ENCODE data around the gene CD200.
"Not testable (repeated sequence)": the region's sequence is repeated elsewhere in the genome, so short reads cannot be mapped to it uniquely, and the experiment has no call there.

CD200 gene

DNA sequence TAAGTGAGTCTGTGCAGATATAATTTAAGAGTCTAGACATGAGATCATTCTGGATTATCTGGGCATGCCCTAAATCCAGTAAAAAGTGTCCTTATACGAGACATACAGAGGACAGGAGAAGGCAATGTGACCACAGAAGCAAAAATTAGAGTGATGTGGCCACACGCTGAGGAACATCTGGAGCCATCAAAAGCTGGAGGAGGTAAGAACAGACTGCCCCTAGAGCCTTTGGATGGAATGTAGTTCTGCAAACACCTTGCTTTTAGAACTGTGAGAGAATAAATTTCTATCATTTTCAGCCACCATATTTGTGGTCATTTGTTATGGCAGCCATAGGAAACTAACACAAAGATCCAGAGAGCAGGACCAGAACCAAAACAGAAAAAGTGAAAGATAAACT lies 41.0 kb downstream of the CD200 start:
- no peak overlapping the region for H3K27ac Mint-ChIP-seq (ENCODE audit: low read depth)
- DNase-seq (ENCODE audit: low spot score in 2 of 2), result no peak
- no peak overlapping the region for H3K4me3 Mint-ChIP-seq
- no peaks in the 10 kb centered on the region for H3K27me3 Mint-ChIP-seq
- H3K4me1 Mint-ChIP-seq, result peaks cover 8% of the 10 kb centered on the region
- ATAC-seq (replicated peaks; ENCODE audit: extremely low read depth, poor library complexity, severe bottlenecking), result no peak
- H3K36me3 Mint-ChIP-seq (ENCODE audit: insufficient read depth), result no peaks in the 10 kb centered on the region
- H3K9me3 Mint-ChIP-seq, result no peaks in the 10 kb centered on the region

DNA sequence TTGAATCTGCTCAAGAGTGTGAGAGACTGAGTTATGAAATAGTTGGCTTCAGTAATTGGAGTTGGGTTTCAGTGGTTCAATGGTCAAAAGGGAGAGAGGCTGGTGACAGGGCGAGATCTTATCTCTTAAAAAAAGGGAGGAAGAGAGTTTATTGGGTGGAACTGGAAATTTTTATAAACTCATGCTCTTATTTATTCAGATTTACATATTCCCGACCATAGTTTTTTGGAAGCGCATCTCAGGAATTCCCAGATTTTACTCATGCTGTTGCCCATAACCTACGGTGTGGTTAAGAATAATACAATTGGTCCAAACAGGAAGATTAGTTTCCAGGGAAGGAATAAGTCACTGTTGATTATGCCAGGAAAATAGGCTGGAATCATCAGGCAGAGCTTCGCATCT lies 41.4 kb downstream of the CD200 start:
- DNase-seq (ENCODE audit: low spot score in 2 of 2) (no peak), ATAC-seq (replicated peaks; ENCODE audit: extremely low read depth, poor library complexity, severe bottlenecking) (no peak)
- H3K27ac Mint-ChIP-seq (ENCODE audit: low read depth), result no peak overlapping the region
- no peaks in the 10 kb centered on the region for H3K36me3 Mint-ChIP-seq (ENCODE audit: insufficient read depth)
- no peaks in the 10 kb centered on the region for H3K27me3 Mint-ChIP-seq
- H3K4me1 Mint-ChIP-seq, result peaks cover 8% of the 10 kb centered on the region
- no peaks in the 10 kb centered on the region for H3K9me3 Mint-ChIP-seq
- H3K4me3 Mint-ChIP-seq, result no peak overlapping the region

DNA sequence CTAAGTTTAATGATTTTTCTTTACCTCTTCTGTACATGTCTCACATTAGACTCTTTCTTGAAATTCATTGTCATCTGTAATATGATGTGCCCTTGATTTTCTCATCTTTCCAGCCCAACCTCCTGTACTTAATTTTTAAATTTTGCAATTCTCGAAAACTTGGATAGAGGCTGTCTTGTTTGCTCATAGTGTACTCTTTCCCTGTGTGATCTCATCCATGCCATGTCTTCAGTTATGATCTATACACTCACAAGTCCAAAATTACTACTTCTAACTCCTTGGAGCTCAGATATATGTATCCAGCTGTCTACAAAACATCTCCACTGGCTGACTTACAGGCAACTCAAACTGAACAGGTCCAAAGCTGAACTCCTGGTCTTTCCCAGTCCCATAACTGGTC lies 42.2 kb downstream of the CD200 start:
- H3K27ac Mint-ChIP-seq (ENCODE audit: low read depth), result no peak overlapping the region
- H3K4me3 Mint-ChIP-seq, result no peak overlapping the region
- no peaks in the 10 kb centered on the region for H3K27me3 Mint-ChIP-seq
- no peaks in the 10 kb centered on the region for H3K36me3 Mint-ChIP-seq (ENCODE audit: insufficient read depth)
- H3K9me3 Mint-ChIP-seq, result no peaks in the 10 kb centered on the region
- H3K4me1 Mint-ChIP-seq, result peaks cover 8% of the 10 kb centered on the region
- DNase-seq (ENCODE audit: low spot score in 2 of 2), result no peak
- ATAC-seq (replicated peaks; ENCODE audit: extremely low read depth, poor library complexity, severe bottlenecking), result no peak

DNA sequence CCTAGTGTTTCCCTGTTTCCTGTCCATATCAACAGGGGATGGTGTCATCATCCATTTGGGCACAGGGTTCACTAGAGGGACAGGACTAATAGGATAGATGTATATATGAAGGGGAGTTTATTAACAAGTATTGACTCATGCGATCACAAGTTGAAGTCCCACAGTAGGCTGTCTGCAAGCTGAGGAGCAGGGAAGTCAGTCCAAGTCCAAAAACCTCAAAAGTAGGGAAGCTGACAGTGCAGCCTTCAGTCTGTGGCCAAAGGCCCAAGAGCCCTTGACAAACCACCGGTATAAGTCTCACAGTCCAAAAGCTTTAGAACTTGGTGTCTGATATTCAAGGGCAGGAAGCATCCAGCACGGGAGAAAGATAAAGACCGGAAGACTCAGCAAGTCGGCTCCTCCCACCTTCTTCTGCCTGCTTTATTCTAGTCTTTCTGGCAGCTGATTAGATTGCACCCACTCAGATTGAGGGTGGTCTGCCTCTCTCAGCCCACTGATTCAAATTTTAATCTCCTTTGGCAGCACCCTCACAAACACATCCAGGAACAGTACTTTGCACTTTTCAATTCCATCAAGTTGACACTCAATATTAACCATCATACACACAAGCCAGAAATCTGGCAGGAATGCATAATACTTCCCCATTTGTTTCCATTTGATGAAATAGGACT lies 43.4 kb downstream of the CD200 start:
- no peaks in the 10 kb centered on the region for H3K9me3 Mint-ChIP-seq
- no peak overlapping the region for H3K4me3 Mint-ChIP-seq
- ATAC-seq (replicated peaks; ENCODE audit: extremely low read depth, poor library complexity, severe bottlenecking) (no peak), DNase-seq (ENCODE audit: low spot score in 2 of 2) (no peak)
- H3K4me1 Mint-ChIP-seq, result peaks cover 8% of the 10 kb centered on the region
- H3K36me3 Mint-ChIP-seq (ENCODE audit: insufficient read depth), result no peaks in the 10 kb centered on the region
- no peak overlapping the region for H3K27ac Mint-ChIP-seq (ENCODE audit: low read depth)
- H3K27me3 Mint-ChIP-seq, result no peaks in the 10 kb centered on the region

DNA sequence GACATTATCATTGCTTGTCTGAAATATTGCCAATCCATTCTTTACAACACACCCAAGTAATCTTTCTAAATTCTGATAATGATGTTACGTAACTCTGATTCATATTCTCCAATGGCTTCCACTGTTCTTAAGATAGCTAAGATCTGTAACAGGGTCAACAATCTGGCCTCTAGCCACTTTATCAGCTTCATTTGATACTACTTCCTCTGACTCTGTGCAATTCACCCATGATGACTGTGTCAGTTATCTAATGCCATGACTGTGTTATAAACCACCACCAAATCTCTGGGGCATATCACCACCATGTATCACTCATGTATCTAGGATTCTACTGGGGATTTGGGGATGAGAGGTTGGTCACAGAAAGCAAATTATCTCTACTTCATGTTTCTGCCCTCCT lies 44.0 kb downstream of the CD200 start:
- DNase-seq (ENCODE audit: low spot score in 2 of 2), result no peak
- ATAC-seq (replicated peaks; ENCODE audit: extremely low read depth, poor library complexity, severe bottlenecking), result no peak
- Mint-ChIP-seq H3K36me3 (ENCODE audit: insufficient read depth) (no peaks in the 10 kb centered on the region), H3K4me1 (peaks cover 8% of the 10 kb centered on the region), H3K27ac (ENCODE audit: low read depth) (no peak overlapping the region), H3K4me3 (no peak overlapping the region), H3K27me3 (no peaks in the 10 kb centered on the region), H3K9me3 (no peaks in the 10 kb centered on the region)

DNA sequence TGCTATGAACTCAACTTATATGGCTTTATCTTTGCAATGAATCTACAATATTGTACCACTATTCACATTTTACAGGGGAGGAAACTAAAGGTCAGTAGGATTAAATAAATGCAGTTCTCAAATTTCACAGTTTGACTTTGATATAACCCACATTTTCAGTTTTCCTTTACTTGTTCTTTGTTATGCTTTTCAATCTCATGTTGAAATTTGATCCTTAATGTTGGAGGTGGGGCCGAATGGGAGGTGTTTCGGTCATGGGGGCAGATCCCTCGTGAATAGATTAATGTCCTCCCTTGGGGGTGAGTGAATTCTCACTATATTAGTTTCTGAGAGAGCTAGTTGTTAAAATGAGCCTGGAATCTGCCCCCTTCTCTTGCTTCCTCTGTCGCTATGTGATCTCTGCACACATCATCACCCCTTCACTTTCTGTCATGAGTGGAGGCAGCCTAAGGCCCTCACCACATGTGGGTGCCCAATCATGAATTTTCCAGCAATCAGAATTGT lies 44.7 kb downstream of the CD200 start:
- DNase-seq (ENCODE audit: low spot score in 2 of 2) (no peak), ATAC-seq (replicated peaks; ENCODE audit: extremely low read depth, poor library complexity, severe bottlenecking) (no peak)
- Mint-ChIP-seq H3K9me3 (no peaks in the 10 kb centered on the region), H3K4me3 (no peak overlapping the region), H3K27ac (ENCODE audit: low read depth) (no peak overlapping the region), H3K27me3 (no peaks in the 10 kb centered on the region), H3K36me3 (ENCODE audit: insufficient read depth) (no peaks in the 10 kb centered on the region), H3K4me1 (peaks cover 8% of the 10 kb centered on the region)

DNA sequence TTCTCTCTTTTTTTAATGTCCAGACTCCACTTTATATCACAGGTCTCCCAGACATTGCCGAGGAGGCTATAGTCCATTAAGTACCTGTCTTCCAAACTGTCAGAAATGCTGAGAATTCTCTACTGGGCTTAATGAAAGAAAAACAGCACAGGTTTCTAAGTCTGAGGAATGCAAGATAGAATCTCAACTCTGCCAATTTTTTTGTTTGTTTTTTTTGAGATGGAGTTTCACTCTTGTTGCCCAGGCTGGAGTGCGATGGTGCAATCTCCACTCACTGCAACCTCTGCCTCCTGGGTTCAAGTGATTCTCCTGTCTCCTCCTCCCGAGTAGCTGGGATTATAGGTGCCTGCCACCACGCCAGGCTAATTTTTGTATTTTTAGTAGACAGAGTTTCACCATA lies 45.4 kb downstream of the CD200 start:
- H3K27ac Mint-ChIP-seq (ENCODE audit: low read depth); H3K27me3 Mint-ChIP-seq: not testable (repeated sequence)

DNA sequence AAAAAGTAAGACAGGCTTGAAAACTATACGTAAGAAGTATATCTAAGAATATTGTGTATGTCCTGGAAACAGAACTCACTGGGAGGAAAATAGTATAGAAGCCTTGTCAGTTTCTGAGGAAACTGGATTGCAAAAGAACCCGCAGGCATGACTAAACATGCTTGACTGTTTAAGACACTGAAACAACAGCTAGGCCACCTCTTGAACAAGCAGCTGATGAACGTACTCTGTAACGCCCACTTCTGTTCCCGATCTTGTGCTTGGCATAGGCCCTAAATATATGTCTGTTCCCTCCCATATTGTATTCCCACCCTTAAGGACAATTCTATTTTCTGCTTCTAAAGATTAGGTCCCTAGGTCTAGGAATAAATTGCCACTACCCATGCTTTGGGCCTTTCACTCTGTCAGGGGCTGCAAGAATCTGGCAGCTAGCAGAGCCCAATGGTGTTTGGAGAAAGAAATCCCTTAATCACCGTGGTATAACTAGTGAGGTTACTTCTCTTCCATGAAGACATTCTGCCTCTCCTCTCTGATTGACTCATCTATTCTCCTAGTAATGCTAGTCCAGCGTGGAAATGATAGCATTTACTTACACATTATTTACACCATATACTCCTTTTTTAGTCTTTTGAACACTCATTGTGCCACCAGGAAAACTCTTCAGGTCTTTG lies 46.2 kb downstream of the CD200 start:
- H3K27ac Mint-ChIP-seq (ENCODE audit: low read depth), result no peak overlapping the region
- H3K9me3 Mint-ChIP-seq, result no peaks in the 10 kb centered on the region
- H3K27me3 Mint-ChIP-seq, result no peaks in the 10 kb centered on the region
- no peak for DNase-seq (ENCODE audit: low spot score in 2 of 2)
- no peak overlapping the region for H3K4me3 Mint-ChIP-seq
- H3K36me3 Mint-ChIP-seq (ENCODE audit: insufficient read depth), result no peaks in the 10 kb centered on the region
- peaks cover 8% of the 10 kb centered on the region for H3K4me1 Mint-ChIP-seq
- no peak for ATAC-seq (replicated peaks; ENCODE audit: extremely low read depth, poor library complexity, severe bottlenecking)

More for the DNA sequence above, 45.4 kb downstream of the CD200 start:
- H3K4me3 Mint-ChIP-seq; DNase-seq (ENCODE audit: low spot score in 2 of 2); H3K4me1 Mint-ChIP-seq; H3K9me3 Mint-ChIP-seq; ATAC-seq (replicated peaks; ENCODE audit: extremely low read depth, poor library complexity, severe bottlenecking); H3K36me3 Mint-ChIP-seq (ENCODE audit: insufficient read depth): not testable (repeated sequence)

DNA sequence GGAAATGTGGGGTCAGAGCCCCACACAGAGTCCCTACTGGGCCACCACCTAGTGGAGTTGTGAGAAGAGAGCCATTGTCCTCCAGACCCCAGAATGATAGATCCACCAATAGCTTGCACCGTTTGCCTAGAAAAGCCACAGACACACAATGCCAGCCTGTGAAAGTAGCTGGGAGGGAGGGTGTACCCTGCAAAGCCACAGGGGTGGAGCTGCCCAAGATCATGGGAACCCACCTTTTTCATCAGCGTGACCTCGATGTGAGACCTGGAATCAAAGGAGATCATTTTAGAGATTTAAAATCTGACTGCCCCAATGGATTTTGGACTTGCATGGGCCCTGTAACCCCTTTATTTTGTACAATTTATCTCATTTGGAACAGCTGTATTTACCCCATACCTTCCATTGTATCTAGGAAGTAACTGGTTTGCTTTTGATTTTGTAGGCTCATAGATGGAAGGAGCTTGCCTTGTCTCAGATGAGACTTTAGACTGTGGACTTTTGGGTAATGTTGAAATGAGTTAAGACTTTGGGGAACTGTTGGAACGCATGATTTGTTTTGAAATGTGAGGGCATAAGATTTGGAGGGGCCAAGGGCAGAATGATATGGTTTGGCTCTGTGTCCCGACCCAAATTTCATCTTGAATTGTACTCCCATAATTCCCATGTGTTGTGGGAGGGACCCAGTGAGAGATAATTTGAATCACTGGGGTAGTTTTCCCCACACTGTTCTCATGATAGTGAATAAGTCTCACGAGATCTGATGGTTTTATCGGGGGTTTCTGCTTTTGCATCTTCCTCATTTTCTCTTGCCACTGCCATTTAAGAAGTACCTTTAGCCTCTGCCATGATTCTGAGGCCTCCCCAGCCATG lies 49.0 kb downstream of the CD200 start:
- H3K4me1 Mint-ChIP-seq, result peaks cover 3% of the 10 kb centered on the region
- no peaks in the 10 kb centered on the region for H3K36me3 Mint-ChIP-seq (ENCODE audit: insufficient read depth)
- H3K4me3 Mint-ChIP-seq, result no peak overlapping the region
- H3K27me3 Mint-ChIP-seq, result no peaks in the 10 kb centered on the region
- no peak for DNase-seq (ENCODE audit: low spot score in 2 of 2)
- no peak overlapping the region for H3K27ac Mint-ChIP-seq (ENCODE audit: low read depth)
- H3K9me3 Mint-ChIP-seq, result no peaks in the 10 kb centered on the region
- no peak for ATAC-seq (replicated peaks; ENCODE audit: extremely low read depth, poor library complexity, severe bottlenecking)

DNA sequence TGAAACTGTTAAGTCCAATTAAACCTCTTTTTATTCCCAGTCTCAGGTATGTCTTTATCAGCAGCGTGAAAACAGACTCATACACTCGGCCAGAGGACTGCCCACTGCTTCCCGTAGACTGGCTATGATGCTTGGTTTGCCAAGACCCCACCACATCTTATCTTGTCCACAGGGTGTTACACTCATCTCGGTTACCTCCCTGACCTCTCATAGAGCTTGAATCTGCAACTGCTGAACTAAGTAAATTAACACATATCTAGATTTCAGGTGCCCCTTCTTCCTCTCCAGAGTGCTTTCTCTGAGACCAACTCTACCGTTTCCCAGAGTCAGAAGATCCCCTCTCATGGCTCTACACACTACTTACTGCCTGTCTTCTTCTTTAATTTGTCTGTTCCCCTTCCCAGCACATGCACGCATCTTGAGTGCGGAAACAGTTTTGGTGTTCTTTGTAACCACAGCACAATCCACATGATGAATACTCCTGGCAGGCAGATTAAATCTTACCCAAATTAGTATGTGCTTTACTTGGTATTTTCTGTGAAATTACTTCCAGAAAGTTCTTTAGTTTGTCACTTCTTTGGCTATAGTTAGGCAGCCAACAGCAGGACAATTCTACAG lies 49.7 kb downstream of the CD200 start:
- DNase-seq (ENCODE audit: low spot score in 2 of 2) (no peak), ATAC-seq (replicated peaks; ENCODE audit: extremely low read depth, poor library complexity, severe bottlenecking) (no peak)
- H3K4me1 Mint-ChIP-seq, result no peaks in the 10 kb centered on the region
- no peaks in the 10 kb centered on the region for H3K9me3 Mint-ChIP-seq
- no peak overlapping the region for H3K4me3 Mint-ChIP-seq
- H3K27ac Mint-ChIP-seq (ENCODE audit: low read depth), result no peak overlapping the region
- no peaks in the 10 kb centered on the region for H3K36me3 Mint-ChIP-seq (ENCODE audit: insufficient read depth)
- no peaks in the 10 kb centered on the region for H3K27me3 Mint-ChIP-seq

DNA sequence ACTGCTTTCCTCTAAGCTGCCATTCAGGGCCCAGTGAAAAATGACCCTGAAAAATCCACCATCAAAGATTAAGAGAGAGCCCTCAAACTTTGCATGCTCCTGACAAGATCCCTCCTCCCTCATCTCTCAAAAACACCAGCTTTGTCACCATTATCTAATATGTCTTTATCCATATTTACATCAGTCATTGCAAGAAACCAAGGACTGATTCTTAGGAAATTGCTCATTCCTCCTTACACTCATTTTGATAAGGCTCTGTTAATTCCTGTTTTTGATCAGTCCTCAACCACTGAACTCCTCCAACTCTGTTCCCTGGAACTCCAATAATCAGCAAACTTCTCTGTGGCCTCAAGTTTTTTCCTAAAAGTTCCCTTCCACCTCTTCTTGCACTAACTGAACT lies 51.8 kb downstream of the CD200 start:
- no peak overlapping the region for H3K27ac Mint-ChIP-seq (ENCODE audit: low read depth)
- no peaks in the 10 kb centered on the region for H3K9me3 Mint-ChIP-seq
- no peak overlapping the region for H3K4me3 Mint-ChIP-seq
- H3K36me3 Mint-ChIP-seq (ENCODE audit: insufficient read depth), result no peaks in the 10 kb centered on the region
- DNase-seq (ENCODE audit: low spot score in 2 of 2), result no peak
- ATAC-seq (replicated peaks; ENCODE audit: extremely low read depth, poor library complexity, severe bottlenecking), result no peak
- H3K4me1 Mint-ChIP-seq, result no peaks in the 10 kb centered on the region
- no peaks in the 10 kb centered on the region for H3K27me3 Mint-ChIP-seq

DNA sequence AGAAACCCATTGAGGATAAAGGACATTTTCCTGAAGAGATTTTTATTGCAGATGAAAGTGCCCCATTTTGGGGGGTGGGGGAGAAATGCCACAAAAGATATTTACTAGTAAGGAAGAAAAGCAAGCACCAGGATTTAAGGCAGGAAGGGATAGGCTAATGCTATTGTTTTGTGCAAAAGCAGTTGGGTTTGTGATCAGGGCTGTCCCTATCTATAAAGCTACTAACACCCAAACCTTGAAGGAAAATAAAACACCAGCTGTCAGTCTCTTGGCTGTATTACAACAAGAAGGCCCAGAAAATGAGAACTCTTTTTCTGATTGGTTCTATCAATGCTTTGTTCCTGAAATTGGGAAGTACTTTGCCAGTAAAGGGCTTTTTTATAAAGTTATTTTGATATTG lies 56.0 kb downstream of the CD200 start:
- Mint-ChIP-seq H3K36me3 (ENCODE audit: insufficient read depth) (no peaks in the 10 kb centered on the region), H3K9me3 (peaks cover 6% of the 10 kb centered on the region), H3K4me1 (peaks cover 5% of the 10 kb centered on the region), H3K4me3 (no peak overlapping the region), H3K27me3 (no peaks in the 10 kb centered on the region), H3K27ac (ENCODE audit: low read depth) (no peak overlapping the region)
- DNase-seq (ENCODE audit: low spot score in 2 of 2) (no peak), ATAC-seq (replicated peaks; ENCODE audit: extremely low read depth, poor library complexity, severe bottlenecking) (no peak)
